Measurements from ENCODE around the gene BCL7A. TPM values are rescaled to one million over a fixed set of nuclear protein-coding genes. Genes with fewer than 3 reads are reported as not detected.

The BCL7A gene
- total RNA-seq, 2 donors from 2014 or later: 6.4 to 12.2 TPM

Other genes starting within 250 kb of the BCL7A start
- gene RHOF, start 228.2 kb upstream of the BCL7A start, total RNA-seq: 100 to 1,000 TPM; 154 to 165 TPM
- 10 to 100 TPM; 20.3 to 21.2 TPM for gene SETD1B, start 217.9 kb upstream of the BCL7A start, total RNA-seq
- gene HPD, start 163.0 kb upstream of the BCL7A start, total RNA-seq: not detected
- 10 to 100 TPM; 56.9 to 85.7 TPM for gene PSMD9, start 133.1 kb upstream of the BCL7A start, total RNA-seq
- 1 to 10 TPM in 1 of 2 donors, under 1 TPM in 1; 0.70 to 1.6 TPM for gene CFAP251, start 103.3 kb upstream of the BCL7A start, total RNA-seq
- gene MLXIP, start 56.9 kb downstream of the BCL7A start, total RNA-seq: 10 to 100 TPM; 17.1 to 17.5 TPM
- 1 to 10 TPM; 4.0 to 8.0 TPM for gene IL31, start 152.3 kb downstream of the BCL7A start, total RNA-seq
- gene LRRC43, start 161.2 kb downstream of the BCL7A start, total RNA-seq: 1 to 10 TPM in 1 of 2 donors, under 1 TPM in 1; 0.74 to 1.2 TPM
- gene B3GNT4, start 181.8 kb downstream of the BCL7A start, total RNA-seq: 1 to 10 TPM in 1 of 2 donors, under 1 TPM in 1; 0.55 to 1.1 TPM
- 10 to 100 TPM; 48.4 to 51.3 TPM for gene DIABLO, start 204.2 kb downstream of the BCL7A start, total RNA-seq
- 10 to 100 TPM; 23.5 to 24.1 TPM for gene VPS33A, start 244.6 kb downstream of the BCL7A start, total RNA-seq